Umbilical cord (tissue), 2 donors: ENCODE results near the gene PAK4. TPM values are rescaled to one million over a fixed set of nuclear protein-coding genes. Genes with fewer than 3 reads are reported as not detected.
"Not testable (repeated sequence)": the region's sequence is repeated elsewhere in the genome, so short reads cannot be mapped to it uniquely, and the experiment has no call there.

ENCODE experiments used
- DNase-seq: peaks from one replicate; pipeline ENCODE4 v3.0.0-alpha.2; 2015; ENCODE audit warnings: low spot score
- total RNA-seq: library from RNA; depleted of rRNA; stranded (reverse); fragments of >200 nt; gene quantifications from one replicate; pipeline ENCODE4 v1.2.3, GENCODE V29; 2014; ENCODE audit warnings: low replicate concordance; ENCODE audit not compliant: insufficient read depth

The PAK4 gene
- 1.2 TPM for total RNA-seq

- peak; percentile 99 for DNase-seq
Measured at GRCh38 chr19:39125554-39126311, at the start of gene PAK4. Gene PAK4 (plus strand): TSS chr19:39125786. CDS start chr19:39169554, 43,768 bp downstream.

DNA sequence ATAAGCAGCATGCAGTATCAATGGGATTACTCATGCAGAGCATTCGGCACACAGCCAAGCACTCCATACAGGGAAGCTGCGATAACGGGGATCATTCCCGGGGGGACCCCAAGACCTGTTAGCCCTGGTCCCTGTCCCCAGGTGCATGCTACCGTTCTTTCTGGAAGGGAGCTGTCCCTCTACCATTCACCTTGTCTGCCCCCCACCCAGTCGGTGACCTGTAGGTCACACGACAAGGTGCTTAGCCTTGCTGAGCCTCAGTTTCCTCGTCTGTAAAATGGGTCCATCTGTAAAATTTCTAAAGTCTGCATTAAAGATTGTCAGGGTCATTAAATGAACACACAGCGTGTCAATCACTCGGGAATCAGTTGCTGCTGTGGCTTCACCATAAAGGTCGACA is 48.3 kb upstream of the PAK4 start:
- no peak for DNase-seq

- DNase-seq, result no peak
Measured at GRCh38 chr19:39078436-39079200, 47.0 kb upstream of the PAK4 start.

GRCh38 chr19:39080431-39080830 is 45.2 kb upstream of the PAK4 start:
- no peak for DNase-seq

- no peak for DNase-seq
Measured at GRCh38 chr19:39082167-39082566, 43.4 kb upstream of the PAK4 start.

- DNase-seq, result no peak
Measured at GRCh38 chr19:39082745-39083598, 42.6 kb upstream of the PAK4 start.

DNA sequence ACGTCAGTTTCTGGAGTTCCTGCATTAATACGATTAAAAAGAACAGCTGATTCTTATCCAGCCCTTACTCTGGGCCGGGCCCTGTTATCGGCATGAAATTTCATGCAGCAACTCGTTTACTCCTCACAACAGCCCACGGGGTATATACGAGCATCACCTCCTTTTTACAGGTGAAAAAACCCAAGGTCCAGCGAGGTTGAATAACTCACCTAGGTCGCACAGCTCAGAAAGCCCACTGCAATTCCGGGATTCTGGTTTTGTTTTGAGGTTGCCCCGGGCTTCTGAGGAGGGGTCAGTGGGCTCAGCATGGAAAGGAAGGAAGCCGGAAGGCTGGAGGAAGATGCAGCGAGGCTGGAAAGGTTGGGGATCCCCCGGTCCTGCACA is 42.0 kb upstream of the PAK4 start:
- DNase-seq, result no peak

GRCh38 chr19:39083983-39084731 is 41.4 kb upstream of the PAK4 start, which contains the start of gene ACP7:
Gene ACP7 (plus strand): TSS chr19:39084368. CDS start chr19:39085270, 902 bp downstream.
- no peak for DNase-seq

- DNase-seq, result no peak
Measured at GRCh38 chr19:39084732-39085080, 40.9 kb upstream of the PAK4 start.

DNA sequence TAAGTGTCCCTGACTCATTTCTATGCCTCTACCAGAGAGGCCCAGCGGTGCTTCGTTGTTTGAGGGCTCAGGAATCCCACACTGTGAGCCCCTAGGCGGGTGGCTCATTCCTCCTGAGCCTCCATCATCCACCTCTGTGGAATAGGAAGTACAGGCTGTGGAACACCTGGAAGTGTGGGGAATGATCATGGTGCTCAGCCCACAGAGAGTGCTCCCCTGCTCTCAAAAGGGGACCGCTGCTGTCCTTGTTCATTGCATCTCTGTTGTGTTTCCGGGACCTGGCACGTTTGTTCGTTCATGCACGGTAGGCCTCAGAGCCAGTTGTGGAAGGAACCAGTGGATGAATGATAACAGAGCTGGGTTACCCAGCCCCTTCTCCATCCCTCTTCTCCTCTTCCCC is 40.2 kb upstream of the PAK4 start:
- no peak for DNase-seq

DNA sequence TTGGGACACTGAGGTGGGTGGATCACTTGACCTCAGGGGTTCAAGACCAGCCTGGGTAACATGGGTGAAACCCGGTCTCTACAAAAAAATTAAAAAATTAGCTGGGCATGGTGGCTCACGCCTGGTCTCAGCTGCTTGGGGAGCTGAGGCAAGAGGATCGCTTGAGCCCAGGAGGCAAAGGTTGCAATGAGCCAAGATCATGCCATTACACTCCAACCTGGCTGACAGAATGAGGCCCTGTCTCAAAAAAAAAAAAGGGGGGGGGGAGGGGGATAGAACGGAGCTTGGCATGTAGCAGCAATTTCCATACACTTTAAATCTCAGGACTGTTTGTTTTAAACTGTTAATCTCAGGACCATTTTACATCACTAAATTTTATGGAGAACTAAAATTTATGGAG is 39.2 kb upstream of the PAK4 start:
- DNase-seq, result no peak

- DNase-seq, result no peak
Measured at GRCh38 chr19:39087907-39088686, 37.5 kb upstream of the PAK4 start.

GRCh38 chr19:39090016-39090415 is 35.6 kb upstream of the PAK4 start:
- DNase-seq, result not testable (repeated sequence)

GRCh38 chr19:39090881-39091280 is 34.7 kb upstream of the PAK4 start:
- DNase-seq, result no peak

- not testable (repeated sequence) for DNase-seq
Measured at GRCh38 chr19:39095799-39096540, 29.6 kb upstream of the PAK4 start.

DNA sequence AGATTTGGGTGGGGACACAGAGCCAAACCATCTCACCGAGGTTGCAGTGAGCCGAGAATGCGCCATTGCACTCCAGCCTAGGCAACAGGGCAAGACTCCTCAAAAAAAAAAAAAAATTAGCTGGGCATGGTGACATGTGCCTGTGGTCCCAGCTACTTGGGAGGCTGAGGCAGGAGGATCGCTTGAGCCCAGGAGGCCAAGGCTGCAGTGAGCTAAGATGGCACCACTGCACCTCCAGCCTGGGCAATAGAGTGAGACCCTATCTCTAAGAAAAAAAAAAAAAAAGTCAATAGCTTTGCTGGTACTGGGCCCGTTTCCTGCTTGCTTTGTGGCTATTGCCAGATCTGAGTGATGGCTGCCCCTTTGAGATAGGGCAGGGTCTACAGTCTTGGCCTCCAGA is 28.3 kb upstream of the PAK4 start:
- no peak for DNase-seq

DNA sequence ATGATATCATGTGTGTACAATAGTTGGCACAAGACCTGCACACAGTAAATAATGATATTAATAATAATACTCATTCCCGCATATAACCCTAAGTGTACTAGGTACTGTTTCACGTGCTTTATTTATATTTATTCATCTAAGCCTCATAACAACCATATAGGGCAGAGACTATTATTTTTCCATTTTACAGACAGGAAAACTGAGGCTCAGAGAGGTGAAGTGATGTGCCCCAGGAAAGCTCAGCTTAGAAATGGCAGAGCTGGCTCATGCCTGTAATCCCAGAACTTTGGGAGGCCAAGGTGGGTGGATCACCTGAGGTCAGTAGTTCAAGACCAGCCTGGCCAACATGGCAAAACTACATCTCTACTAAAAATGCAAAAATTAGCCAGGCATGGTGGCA is 27.9 kb upstream of the PAK4 start:
- DNase-seq, result no peak

DNA sequence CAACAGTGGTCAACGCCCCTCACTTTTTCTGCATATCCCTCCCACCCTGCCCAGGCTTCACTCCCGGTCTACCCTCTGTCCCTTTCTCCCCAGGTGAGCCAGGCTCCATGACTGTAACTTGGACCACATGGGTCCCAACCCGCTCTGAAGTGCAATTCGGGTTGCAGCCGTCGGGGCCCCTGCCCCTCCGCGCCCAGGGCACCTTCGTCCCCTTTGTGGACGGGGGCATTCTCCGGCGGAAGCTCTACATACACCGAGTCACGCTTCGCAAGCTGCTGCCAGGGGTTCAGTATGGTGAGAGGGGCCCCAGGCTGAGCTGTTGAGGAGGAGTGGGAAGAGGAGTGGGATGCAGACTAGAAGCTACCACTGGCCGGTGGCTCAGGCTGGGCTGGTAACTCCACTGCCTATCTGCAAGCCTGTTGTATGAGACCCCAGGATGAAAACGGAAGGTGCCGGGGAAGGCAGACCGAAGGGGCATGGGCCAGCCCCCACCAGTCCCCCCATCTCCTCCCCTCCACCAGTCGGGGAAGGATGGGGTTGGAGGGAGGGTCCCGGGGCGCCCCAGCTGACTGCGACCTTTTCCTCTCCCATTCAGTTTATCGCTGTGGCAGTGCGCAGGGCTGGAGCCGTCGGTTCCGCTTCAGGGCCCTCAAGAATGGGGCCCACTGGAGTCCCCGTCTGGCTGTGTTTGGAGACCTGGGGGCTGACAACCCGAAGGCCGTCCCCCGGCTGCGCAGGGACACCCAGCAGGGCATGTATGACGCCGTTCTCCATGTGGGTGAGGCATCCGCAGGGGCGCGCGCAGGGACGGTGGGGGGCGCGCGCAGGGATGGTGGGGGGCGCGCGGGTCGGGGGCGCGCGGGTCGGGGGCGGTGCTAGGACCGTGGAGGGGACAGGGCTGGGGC is 27.0 kb upstream of the PAK4 start:
- no peak for DNase-seq

DNA sequence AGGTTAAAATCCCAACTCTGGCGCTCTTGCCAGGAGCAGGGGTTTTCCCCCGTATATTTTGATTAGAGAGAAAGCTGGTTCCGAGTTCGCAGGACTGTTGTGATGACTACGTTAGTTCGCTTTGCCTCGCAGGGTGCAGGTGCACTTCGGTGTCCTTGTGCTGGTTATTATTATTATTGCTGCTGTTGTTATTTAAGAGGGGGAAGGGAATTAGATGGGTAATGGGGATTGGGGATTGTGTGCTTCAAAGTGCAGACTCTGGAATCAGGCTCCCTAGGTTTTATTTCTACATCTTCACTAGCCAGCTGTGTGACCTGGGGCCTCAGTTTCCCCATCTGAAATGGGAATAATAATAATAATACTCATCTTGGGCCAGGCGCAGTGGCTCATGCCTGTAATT is 26.2 kb upstream of the PAK4 start:
- no peak for DNase-seq
